Kidney epithelial cell (primary cell): Measurements from ENCODE around the gene ATXN10. TPM values are rescaled to one million over a fixed set of nuclear protein-coding genes. Genes with fewer than 3 reads are reported as not detected.

Source experiments
- DNase-seq: peaks from one replicate; pipeline ENCODE4 v3.0.0-alpha.2; 2010; ENCODE audit warnings: low read depth
- H3K27me3 ChIP-seq: 2 replicates; pipeline ENCODE4 v1.6.0; 2011; ENCODE audit warnings: low read length; ENCODE audit not compliant: control insufficient read depth, insufficient read depth
- H3K36me3 ChIP-seq: 2 replicates; pipeline ENCODE4 v1.5.1; 2011; ENCODE audit warnings: low read length; ENCODE audit not compliant: control insufficient read depth, insufficient read depth
- H3K4me3 ChIP-seq: 2 replicates; pipeline ENCODE4 v1.5.1; 2011; ENCODE audit warnings: low read depth, mild to moderate bottlenecking, control low read depth, low read length
- total RNA-seq: library from RNA; depleted of rRNA; stranded (reverse); fragments of >200 nt; gene quantifications from 2 replicates; pipeline ENCODE4 v1.2.3, GENCODE V29; 2015
- TF ChIP-seq, protein P1 (sequence below): IDR thresholded peaks from 2 replicates; pipeline ENCODE4 v1.5.1; 2011; ENCODE audit warnings: mild to moderate bottlenecking, moderate library complexity, low read length, control low read depth, inconsistent platforms; ENCODE audit not compliant: insufficient read depth, poor library complexity, severe bottlenecking

Gene ATXN10
- total RNA-seq, 1 donor from 2014 or later = 127 TPM

DNA sequence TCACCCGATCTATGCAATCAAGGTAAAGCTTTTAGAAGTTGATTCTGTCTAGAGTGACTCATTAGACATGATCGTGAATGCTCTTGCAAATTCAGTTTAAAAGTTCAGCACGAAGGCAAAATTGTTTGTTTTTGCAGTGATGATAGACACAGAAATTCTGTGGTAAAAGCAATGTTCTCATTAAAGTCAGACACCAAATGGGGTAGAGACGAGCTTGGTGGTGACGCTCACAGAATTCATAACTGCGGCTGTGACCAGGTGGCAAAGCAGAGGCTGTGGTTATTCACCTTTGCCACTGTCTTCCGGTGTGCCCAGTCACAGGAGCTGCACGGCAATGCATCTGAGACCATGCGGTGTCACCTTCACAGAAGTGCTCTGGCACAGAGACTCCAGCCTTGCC lies 221.9 kb downstream of the ATXN10 start:
- peaks cover 7% of the 10 kb centered on the region for H3K27me3 ChIP-seq
- no peak for DNase-seq
- TF ChIP-seq, protein P1, sequence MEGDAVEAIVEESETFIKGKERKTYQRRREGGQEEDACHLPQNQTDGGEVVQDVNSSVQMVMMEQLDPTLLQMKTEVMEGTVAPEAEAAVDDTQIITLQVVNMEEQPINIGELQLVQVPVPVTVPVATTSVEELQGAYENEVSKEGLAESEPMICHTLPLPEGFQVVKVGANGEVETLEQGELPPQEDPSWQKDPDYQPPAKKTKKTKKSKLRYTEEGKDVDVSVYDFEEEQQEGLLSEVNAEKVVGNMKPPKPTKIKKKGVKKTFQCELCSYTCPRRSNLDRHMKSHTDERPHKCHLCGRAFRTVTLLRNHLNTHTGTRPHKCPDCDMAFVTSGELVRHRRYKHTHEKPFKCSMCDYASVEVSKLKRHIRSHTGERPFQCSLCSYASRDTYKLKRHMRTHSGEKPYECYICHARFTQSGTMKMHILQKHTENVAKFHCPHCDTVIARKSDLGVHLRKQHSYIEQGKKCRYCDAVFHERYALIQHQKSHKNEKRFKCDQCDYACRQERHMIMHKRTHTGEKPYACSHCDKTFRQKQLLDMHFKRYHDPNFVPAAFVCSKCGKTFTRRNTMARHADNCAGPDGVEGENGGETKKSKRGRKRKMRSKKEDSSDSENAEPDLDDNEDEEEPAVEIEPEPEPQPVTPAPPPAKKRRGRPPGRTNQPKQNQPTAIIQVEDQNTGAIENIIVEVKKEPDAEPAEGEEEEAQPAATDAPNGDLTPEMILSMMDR = no peak
- no peaks in the 10 kb centered on the region for H3K36me3 ChIP-seq
- no peak overlapping the region for H3K4me3 ChIP-seq

Other genes starting within 250 kb of the ATXN10 start
- gene FBLN1, start 169.0 kb upstream of the ATXN10 start, total RNA-seq = 29.0 and 32.8 TPM in 2 replicates